HG02884 (cell line): Measurements from ENCODE around the gene NAALADL2.

Experiments
- ATAC-seq: cut with Tn5 transposase; IDR thresholded peaks from one replicate; pipeline ENCODE4 v1.9.1; 2021; ENCODE audit warnings: mild to moderate bottlenecking, moderate library complexity; ENCODE audit not compliant: unreplicated experiment

NAALADL2 gene

DNA sequence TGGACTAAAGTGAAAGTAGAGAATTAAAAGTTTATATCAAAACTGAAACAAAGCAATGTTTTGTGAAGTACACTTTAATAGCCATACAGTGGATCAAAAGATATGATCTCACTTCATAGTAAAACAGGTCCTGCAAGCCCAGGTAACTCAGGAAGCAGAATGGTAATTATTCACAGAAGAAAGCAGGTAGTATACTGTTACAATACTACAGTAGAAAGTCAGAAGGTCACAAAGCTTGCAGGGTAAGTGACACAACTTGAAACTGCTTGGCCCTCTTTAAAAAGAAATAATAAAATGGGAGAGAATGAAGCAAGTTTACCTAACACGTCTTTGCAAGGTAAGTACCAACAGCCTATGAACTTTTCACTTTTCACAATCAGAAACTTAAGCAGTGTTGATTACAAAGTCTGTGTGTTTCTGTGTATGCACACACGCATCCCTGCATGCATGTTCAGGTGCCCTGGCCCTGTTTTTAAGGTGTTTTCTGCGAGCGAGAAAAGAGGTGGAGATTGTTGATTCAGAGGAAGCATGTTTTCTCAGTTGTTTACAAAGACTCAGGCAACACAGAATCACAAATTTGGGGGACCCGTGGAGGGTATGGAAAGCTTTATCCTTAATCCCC is at the start of gene NAALADL2:
Gene NAALADL2 (plus strand): TSS at position 221 of the 622 bp plus-strand sequence.
- ATAC-seq, result no peak

DNA sequence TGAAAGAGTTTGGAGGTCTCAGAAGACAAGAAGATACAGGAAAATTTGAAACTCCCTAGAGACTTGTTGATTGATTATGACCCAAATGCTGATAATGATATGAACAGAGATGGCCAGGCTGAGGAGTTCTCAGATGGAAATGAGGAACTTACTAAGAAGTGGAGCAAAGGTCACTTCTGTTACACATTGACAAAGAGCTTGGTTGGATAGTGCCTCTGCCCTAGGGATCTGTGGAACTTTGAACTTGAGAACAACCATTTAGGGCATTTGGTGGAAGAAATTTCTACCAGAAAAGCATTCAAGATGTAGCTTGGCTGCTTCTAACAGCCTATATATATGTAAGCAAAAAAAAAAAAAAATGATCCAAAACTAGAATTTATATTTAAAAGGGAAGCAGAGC is 48.9 kb upstream of the NAALADL2 start:
- ATAC-seq, result no peak

DNA sequence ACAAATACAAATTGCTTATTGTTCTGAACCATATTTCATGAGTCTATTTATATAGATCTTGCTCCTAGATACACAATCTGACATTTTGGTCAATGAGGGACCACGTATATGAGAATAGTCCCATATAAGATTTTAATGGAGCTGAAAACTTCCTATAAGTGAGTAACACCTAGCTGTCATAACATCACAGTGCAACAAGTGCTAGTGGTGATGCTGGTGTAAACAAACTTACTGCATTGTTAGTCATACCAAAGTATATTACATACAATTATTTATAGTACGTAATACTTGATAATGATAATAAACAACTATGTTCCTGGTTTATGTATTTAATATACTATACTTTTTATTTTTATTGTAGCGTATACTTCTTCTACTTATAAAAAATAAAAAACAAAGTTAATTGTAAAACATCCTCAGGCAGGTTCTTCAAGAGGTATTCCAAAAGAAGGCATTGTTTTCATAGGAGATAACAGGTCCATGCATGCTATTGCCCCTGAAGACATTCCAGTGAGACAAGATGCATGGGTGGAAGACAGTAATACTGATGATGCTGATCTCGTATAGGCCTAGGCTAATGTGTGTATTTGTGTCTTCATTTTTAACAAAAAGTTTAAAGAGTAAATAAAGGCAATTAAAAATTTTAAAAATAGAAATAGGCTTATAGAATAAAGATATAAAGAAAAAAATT is 46.8 kb upstream of the NAALADL2 start:
- ATAC-seq, result no peak

DNA sequence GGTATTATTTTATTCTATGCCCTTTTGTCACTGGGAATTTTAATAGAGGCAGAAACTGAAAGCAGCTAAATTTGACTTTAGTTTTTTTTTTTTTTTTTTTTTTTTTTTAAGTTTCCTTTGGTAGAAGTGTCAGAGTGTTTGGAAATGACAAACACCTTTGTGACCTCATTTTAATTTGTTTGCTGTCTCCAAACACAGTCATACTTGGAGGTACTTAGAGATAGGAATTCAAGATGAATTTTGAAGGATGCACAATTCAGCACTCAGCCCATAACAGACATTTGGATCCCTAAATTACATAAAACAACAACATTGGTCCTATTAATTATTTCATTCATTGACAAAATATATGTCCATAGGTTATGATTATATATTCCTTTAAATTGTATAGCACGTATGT is 43.4 kb upstream of the NAALADL2 start:
- no peak for ATAC-seq

DNA sequence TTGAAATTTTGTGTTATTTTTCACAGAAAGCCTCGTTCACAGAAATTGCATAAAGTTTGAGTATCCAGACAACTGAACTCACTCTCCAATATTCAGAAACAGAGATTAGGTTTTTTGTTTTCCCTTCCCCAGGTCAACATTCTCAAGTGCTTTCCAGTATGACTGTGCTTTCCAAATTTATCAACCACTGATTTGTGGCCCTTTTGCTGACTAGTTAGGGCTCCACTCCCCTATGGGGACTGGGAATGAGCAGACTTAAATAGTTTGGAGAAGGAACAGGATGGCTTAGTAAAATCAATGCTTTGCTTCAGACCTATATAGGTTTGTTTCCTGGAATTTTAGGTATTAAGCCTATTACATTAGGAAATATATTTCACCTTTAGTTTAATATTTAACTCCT is 38.2 kb upstream of the NAALADL2 start:
- ATAC-seq, result no peak

DNA sequence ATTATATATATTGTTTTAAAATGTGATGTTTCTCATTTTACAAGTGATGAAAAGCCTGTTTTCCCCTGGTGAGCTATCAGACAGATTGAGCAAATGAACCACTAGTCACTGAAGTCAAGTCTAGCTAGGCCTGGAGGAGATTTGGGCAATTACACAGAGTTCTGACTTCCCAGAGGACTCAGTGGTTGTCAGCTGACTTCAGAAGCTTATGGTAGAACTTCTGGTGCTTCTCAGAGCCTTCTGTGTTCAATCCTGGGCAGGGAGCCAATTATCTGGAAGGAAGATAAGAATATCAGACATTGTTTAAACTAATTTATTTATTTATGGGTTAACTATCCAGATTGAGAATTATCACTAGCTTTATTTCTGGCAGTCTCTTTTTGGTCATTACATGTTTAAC is 37.7 kb upstream of the NAALADL2 start:
- no peak for ATAC-seq

DNA sequence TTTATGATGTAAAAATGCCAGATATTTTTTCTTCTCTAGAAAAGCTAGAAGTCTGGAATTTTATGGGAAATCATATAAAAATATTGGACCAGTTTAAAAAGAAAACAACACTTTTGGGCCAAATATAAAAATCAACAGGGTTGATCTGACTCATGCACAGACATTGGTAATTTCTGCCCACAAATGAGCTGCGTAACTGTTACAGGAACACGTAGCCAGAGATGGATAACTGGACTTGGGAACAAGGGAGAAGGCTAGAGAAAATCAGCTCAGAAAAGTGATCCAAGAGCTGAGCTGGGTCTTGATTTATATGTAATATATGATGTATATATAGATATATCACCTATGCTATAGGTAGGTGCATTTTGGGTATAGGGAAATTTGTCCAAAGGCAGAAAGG is 36.8 kb upstream of the NAALADL2 start:
- ATAC-seq, result no peak

DNA sequence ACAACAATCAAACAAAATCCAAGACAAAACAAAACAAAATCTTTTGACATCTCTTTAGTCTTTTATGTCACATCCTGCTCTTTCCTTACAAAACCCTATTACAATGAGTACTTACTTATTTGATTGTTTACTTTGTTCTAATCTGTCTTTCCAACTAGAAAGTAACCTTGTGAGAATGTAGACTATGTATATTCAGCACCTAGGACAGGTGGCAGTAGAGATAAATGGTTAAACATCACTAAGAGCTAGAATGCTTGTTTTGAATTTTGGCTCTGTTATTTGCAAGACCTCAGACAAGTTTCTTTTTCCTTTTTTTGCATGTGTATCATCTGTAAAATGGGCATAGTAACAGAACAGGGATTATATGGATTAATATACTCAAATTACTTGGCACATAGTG is 33.1 kb upstream of the NAALADL2 start:
- ATAC-seq, result no peak

DNA sequence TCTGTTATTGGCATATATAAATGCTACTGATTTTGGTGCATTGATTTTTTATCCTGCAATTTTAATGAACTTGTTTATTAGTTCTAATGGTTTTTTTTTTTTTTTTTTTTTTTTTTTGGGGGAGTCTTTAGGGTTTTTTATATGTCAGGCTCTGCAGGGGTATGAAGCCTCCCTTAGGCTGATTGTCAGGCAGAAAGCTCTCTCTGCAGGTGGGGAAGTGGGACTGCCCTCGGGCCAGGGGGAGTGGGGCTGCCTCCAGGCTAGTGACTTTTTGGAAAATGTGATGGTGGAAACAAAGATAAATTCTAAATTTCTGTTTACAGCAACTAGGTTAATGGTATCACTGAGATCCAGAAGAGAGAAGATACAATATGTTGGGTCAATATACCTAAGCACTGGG is 14.4 kb upstream of the NAALADL2 start:
- no peak for ATAC-seq

DNA sequence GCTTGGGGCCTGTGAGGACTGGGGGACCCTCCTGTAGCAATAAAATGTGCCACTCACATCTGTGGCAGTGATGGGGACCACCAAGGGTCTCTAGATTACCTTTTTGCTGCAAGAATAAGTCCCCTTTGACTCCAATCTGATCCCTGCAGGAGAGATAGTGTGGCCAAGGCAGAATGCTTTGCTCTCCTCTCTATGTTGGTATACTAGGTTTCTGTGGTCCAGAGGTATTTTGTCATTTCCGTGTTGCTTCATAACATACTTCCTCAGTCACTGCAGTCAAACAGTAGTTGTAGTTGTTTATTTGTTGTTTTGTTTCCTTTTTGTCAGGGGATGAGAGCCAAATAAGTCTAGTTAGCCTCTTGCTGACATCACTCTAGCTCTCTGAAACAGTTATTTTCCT is 13.1 kb upstream of the NAALADL2 start:
- ATAC-seq, result no peak

DNA sequence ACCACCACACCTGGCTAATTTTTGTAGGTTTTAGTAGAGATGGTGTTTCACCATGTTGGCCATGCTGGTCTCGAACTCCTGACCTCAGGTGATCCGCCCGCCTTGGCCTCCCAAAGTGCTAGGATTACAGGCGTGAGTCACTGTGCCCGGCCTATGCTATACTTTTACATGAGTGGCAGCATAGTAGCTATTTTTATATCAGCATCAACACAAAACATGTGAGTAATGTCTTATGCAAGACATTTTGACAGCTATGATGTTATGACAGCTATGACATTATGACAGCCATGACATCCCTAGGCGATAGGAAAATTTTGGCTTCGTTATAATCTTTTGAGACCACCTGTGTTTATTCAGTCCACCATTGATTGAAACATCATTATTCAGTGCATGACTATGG is 4.1 kb upstream of the NAALADL2 start:
- ATAC-seq, result no peak

DNA sequence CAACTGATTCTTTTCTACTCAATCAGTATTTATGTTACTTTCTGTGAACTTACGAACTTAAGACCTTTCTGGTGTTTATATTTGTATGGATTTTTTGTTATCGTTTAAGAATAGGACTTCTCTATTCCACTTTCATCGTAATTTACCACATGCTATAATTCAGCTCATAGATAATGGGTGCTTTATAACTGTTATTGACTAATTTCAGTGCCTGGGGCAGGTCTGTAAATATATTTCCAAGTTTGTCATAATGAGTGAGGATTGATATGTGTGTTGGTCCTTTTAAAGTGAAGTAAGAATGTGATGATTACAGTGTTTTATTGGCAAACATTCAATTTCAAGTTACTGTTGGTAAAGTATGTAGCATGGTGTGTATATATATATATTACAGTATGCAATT is 1.8 kb upstream of the NAALADL2 start:
- ATAC-seq, result no peak

DNA sequence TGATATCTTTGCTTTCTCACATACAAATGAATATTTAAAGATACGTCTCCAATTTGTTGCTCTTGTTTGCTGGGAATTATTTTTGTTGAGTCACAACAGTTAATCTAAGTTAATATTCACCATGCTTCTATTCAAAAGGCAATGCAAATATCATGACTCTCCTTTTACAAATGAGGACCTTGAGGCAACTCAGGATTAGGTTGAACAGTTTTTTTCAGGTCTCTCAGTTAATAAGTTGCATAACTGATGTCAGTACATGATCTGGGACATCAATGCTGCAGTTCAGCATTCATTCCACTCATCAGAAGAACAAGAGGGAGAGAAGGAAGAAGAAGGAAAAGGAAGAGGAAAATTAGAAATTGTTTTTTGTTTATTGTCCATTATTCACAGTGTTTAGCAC is 781 bp upstream of the NAALADL2 start:
- no peak for ATAC-seq

DNA sequence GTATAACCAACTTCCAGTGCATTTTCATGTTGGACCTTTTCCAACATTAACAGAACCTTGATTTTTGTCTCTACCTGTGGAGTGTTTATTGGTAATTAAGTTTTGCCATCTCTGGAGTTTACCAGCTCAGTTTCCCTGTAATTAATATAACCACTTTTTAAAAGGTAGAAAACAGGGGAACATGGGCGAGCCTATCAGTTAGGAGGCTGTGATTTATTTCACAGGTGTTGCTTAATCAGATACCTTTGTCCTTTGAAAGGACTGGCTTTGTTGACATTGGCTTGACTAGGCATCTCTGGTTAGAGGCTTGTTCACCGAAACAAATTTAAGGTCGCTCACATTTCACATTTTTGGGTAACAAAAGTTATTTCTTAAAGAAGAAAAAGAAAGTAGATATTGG is 622 bp downstream of the NAALADL2 start:
- ATAC-seq, result no peak

DNA sequence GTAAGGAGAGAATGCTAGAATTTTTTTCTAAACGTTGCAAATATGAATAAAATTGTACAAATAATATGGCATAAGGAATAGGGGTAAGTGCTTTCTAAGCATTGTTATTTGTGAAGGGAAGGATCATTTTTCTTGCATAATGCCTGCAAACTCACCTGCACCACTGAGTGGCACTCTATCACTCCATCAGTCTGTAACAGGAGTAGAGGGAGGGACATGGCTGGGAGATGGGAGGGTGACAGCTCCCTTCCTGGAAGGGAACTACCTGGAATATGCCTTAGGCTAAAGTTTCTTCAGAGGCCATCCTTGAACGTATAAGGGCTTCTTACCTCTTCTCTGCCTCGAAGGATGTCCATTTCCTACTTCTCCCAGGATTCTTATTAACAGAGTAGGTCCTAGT is 3.0 kb downstream of the NAALADL2 start:
- ATAC-seq, result no peak

DNA sequence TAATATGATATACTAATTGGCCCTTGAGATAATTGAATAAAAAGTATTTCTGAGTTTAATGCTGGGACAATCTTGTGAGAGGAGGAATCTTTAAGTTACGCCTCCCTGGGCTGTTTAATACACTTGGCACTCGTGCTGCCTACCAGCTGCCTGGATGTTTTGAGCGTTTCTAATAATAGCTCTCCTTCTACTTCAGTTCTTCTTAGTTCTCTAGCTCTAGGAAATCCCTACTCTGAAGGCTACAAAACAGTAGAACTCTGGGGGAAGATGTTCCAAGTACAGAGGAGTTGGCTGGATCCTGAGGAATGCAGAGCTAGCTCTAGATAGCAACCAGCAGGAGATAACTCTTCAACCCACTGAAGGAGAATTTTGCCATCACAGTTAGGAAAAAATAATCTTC is 3.5 kb downstream of the NAALADL2 start:
- ATAC-seq, result no peak

DNA sequence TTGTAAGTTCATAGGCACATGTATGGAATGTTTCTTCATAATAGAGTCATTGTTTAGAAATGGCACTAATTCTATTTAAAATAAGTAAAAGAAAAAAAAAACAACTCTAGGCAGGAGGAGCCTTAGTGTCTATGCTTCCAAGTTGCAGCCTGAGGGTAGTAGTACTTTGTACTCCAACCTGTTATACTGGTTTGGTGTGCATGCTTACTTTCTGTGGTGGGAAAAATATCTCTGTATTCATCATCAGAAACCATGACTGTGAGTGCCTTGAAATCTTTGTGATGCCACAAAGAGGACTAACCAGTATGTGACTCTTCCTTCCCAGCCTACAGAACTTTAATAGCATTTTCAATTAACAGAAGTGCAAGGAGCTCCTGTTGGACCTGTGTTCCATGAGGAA is 4.4 kb downstream of the NAALADL2 start:
- ATAC-seq, result no peak

DNA sequence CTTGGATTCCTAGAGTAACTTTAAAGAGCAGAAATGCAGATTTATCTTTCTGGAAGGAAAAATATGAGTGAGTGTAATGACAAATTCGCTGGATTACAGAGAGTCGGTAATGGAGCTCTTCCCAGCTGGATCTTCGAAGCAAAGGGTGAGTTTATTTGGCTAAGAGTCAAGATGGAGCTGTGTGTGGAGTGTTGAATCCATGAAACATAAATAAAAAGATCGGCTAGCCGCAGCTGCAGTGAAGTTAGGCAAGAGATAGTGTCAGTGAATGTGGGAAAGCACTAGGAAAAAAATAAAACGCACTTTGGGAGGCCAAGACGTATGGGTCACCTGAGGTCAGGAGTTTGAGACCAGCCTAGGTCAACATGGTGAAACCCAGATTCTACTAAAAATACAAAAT is 10.3 kb downstream of the NAALADL2 start:
- no peak for ATAC-seq

DNA sequence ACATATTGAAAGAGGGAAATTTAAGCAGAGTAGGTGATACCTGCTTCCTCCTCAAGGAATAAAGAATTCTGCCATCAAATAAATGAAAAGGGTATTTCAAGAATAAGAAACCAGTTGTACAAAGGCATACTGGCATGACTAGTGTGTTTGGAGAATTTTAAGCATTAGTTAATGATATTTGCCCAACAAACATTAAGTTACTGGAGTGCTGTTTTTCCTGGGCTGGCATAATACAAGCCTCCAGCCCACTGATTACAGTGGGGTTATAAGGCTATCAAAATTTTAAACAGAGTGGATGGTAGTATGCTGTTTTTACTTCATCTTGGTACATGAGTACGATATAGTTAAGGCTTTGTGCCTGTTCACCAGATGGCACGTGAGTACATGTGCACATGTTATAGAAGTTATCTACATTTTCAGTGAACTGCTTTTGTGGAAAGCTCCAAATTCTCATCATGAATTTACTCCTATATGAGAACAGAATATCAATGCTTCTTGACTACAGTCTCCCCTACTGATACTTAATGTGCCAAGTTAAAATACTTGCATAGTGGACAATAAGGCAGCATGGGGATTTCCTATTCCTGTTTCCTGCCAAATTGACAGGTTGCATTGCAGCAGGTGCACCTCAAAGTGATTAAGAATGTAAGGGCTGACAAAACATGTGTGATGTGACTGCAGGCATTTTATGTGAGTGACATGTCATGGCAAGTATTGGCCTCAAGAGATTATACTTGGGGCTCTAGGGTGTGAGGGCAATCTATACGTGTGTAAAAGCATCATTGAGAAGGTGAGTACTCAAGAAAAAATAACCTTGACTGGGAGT is 14.9 kb downstream of the NAALADL2 start:
- no peak for ATAC-seq

DNA sequence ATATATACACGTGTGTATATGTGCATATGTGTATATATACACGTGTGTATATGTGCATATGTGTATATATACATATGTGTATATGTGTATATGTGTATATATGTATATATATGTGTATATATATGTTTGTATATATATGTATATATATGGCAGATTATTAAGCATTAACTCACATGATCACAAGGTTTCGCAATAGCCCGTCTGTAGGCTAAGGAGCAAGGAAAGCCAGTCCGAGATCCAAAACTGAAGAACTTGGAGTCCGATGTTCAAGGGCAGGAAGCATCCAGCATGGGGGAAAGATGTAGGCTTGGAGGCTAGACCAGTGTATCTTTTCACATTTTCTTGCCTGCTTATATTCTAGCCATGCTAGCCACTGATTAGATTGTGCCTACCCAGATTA is 23.7 kb downstream of the NAALADL2 start:
- no peak for ATAC-seq

DNA sequence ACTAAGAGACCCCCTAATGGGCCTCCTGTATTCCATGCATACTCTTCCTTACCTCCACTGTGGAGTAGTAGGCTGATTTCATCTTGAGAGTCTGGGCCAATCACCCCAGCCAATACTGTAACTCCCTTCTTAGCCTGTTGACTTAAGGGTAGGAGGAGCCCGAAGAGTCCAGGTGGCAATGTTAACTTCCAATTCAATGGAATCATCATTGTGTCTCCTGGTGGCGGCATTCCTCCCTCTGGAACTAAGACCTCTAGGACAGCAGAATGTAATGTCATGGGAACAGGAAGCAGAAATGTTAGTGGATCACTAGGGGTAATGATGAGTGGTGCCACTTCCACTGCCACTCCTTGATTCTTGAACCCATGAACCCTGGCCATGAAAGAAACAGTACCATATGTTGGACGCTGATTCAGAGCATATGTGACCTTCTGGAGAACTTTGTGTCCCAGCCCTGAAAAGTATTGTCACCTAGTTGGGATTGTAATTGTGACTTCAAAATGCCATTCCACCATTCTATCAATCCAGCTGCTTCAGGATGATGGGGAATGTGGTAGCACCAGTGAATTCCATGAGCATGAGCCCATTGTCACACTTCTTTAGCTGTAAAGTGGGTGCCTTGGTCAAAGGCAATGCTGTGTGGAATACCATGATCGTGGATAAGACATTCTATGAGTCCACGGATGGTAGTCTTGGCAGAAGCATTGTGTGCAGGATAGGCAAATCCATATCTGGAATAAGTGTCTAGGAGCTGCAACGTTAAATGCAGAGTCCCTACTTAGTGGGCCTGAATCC is 24.9 kb downstream of the NAALADL2 start:
- ATAC-seq, result no peak
